NT2/D1 (cell line): ENCODE measurements around the gene ASB3.

Experiments
- SUZ12 ChIP-seq: IDR thresholded peaks from 2 replicates; pipeline ENCODE4 v1.6.1; 2011; ENCODE audit not compliant: insufficient read length, insufficient read depth; ENCODE audit errors: extremely low read depth
- YY1 ChIP-seq: IDR thresholded peaks from 2 replicates; pipeline ENCODE4 v1.6.1; 2011; ENCODE audit not compliant: insufficient read length, insufficient read depth
- ZNF274 ChIP-seq: IDR thresholded peaks from 2 replicates; pipeline ENCODE4 v1.6.1; 2011; ENCODE audit warnings: mild to moderate bottlenecking, low read depth, low read length

DNA sequence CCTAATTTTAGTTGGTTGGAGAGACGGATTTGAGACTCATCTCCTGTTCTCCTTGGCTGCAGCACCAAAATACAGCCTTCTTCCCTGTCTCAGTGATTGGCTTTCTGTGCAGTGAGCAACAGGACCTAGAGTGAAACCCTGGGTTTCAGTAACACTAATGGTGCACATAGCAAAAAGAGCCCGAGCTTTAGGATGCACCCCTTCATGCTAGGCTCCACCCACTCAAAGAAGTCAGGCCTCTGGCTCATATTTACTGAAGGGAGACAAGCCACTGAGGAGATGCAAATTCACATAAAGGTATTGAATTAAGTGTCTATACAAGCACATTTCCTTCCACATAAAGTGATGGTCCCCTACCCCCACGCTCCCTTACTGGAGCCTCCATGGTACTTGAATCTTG lies 151.1 kb downstream of the ASB3 start:
- TF ChIP-seq YY1 (no peak), ZNF274 (no peak), SUZ12 (no peak)
